ENCODE measurements around the gene SDK1. TPM values are rescaled to one million over a fixed set of nuclear protein-coding genes. Genes with fewer than 3 reads are reported as not detected.

The SDK1 gene
- total and polyA plus RNA-seq, 2 experiments from 2014 or later: 2.1 to 10.0 TPM

DNA sequence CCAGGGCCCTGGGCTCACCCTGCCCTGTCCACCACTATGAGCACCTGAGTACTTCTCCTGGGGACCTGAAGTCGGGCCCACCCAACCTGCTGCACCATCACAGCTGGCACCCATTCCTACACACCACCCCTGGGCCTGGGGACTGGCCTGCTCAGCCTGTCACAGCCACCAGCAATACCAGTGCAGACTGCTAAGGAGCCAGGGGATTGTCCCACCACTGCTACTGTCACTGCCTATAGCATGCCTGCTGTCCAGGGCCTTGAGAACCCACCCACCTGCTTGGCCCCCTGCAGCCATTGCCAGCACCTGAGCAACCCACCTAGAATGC lies 756.2 kb downstream of the SDK1 start:
- Mint-ChIP-seq H3K4me1 (no peaks in the 10 kb centered on the region; the same call in 2 of the 3 replicates), H3K4me3 (no peak overlapping the region), H3K9me3 (peaks cover 8% of the 10 kb centered on the region; the same call in 2 of the 3 replicates), H3K36me3 (ENCODE audit: low read depth) (peaks cover 15% of the 10 kb centered on the region; the same call in 2 of the 3 replicates), H3K27me3 (ENCODE audit: insufficient read depth, low read depth, poor library complexity) (peaks cover 8% of the 10 kb centered on the region), H3K27ac (no peak overlapping the region)
- no peak for ATAC-seq
- H3F3A ChIP-seq (replicated peaks; ENCODE audit: low read depth): no peaks in the 10 kb centered on the region
- H3K4me1 ChIP-seq (ENCODE audit: insufficient read depth): no peaks in the 10 kb centered on the region
- H3K4me3 ChIP-seq: no peak overlapping the region
- no peaks in the 10 kb centered on the region for H4K20me1 ChIP-seq (replicated peaks; ENCODE audit: insufficient read depth)
- H3K36me3 ChIP-seq (ENCODE audit: insufficient read depth): no peaks in the 10 kb centered on the region
- TF ChIP-seq ETS1 (IDR thresholded peaks at IDR 0.05): no peak
- TF ChIP-seq, protein P1, sequence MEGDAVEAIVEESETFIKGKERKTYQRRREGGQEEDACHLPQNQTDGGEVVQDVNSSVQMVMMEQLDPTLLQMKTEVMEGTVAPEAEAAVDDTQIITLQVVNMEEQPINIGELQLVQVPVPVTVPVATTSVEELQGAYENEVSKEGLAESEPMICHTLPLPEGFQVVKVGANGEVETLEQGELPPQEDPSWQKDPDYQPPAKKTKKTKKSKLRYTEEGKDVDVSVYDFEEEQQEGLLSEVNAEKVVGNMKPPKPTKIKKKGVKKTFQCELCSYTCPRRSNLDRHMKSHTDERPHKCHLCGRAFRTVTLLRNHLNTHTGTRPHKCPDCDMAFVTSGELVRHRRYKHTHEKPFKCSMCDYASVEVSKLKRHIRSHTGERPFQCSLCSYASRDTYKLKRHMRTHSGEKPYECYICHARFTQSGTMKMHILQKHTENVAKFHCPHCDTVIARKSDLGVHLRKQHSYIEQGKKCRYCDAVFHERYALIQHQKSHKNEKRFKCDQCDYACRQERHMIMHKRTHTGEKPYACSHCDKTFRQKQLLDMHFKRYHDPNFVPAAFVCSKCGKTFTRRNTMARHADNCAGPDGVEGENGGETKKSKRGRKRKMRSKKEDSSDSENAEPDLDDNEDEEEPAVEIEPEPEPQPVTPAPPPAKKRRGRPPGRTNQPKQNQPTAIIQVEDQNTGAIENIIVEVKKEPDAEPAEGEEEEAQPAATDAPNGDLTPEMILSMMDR (conservative IDR thresholded peaks at IDR 0.05; ENCODE audit: low read depth in 2 of 2): no peak
- TF ChIP-seq EZH2phosphoT487 (IDR thresholded peaks at IDR 0.05; ENCODE audit: unreplicated experiment): no peak
- no peak for TF ChIP-seq STAT1 (IDR thresholded peaks at IDR 0.05; ENCODE audit: unreplicated experiment)
- TF ChIP-seq, protein P2, sequence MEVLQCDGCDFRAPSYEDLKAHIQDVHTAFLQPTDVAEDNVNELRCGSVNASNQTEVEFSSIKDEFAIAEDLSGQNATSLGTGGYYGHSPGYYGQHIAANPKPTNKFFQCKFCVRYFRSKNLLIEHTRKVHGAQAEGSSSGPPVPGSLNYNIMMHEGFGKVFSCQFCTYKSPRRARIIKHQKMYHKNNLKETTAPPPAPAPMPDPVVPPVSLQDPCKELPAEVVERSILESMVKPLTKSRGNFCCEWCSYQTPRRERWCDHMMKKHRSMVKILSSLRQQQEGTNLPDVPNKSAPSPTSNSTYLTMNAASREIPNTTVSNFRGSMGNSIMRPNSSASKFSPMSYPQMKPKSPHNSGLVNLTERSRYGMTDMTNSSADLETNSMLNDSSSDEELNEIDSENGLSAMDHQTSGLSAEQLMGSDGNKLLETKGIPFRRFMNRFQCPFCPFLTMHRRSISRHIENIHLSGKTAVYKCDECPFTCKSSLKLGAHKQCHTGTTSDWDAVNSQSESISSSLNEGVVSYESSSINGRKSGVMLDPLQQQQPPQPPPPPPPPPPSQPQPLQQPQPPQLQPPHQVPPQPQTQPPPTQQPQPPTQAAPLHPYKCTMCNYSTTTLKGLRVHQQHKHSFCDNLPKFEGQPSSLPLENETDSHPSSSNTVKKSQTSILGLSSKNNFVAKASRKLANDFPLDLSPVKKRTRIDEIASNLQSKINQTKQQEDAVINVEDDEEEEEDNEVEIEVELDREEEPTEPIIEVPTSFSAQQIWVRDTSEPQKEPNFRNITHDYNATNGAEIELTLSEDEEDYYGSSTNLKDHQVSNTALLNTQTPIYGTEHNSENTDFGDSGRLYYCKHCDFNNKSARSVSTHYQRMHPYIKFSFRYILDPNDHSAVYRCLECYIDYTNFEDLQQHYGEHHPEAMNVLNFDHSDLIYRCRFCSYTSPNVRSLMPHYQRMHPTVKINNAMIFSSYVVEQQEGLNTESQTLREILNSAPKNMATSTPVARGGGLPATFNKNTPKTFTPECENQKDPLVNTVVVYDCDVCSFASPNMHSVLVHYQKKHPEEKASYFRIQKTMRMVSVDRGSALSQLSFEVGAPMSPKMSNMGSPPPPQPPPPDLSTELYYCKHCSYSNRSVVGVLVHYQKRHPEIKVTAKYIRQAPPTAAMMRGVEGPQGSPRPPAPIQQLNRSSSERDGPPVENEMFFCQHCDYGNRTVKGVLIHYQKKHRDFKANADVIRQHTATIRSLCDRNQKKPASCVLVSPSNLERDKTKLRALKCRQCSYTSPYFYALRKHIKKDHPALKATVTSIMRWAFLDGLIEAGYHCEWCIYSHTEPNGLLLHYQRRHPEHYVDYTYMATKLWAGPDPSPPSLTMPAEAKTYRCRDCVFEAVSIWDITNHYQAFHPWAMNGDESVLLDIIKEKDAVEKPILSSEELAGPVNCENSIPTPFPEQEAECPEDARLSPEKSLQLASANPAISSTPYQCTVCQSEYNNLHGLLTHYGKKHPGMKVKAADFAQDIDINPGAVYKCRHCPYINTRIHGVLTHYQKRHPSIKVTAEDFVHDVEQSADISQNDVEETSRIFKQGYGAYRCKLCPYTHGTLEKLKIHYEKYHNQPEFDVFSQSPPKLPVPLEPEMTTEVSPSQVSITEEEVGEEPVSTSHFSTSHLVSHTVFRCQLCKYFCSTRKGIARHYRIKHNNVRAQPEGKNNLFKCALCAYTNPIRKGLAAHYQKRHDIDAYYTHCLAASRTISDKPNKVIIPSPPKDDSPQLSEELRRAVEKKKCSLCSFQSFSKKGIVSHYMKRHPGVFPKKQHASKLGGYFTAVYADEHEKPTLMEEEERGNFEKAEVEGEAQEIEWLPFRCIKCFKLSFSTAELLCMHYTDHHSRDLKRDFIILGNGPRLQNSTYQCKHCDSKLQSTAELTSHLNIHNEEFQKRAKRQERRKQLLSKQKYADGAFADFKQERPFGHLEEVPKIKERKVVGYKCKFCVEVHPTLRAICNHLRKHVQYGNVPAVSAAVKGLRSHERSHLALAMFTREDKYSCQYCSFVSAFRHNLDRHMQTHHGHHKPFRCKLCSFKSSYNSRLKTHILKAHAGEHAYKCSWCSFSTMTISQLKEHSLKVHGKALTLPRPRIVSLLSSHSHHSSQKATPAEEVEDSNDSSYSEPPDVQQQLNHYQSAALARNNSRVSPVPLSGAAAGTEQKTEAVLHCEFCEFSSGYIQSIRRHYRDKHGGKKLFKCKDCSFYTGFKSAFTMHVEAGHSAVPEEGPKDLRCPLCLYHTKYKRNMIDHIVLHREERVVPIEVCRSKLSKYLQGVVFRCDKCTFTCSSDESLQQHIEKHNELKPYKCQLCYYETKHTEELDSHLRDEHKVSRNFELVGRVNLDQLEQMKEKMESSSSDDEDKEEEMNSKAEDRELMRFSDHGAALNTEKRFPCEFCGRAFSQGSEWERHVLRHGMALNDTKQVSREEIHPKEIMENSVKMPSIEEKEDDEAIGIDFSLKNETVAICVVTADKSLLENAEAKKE (CRISPR knock-in tag; IDR thresholded peaks at IDR 0.05): no peak
- no peak for TF ChIP-seq NANOG (IDR thresholded peaks at IDR 0.05; ENCODE audit: borderline replicate concordance)
- no peak for TF ChIP-seq JUNB (IDR thresholded peaks at IDR 0.05; ENCODE audit: unreplicated experiment)
- no peaks in the 10 kb centered on the region for H3K27me3 ChIP-seq (ENCODE audit: insufficient read depth)
- no peaks in the 10 kb centered on the region for H3K79me2 ChIP-seq (replicated peaks; ENCODE audit: insufficient read depth)
- no peak overlapping the region for H3K27ac ChIP-seq (ENCODE audit: low read depth)
- H3K4me2 ChIP-seq: no peak overlapping the region
- H3K9me2 ChIP-seq (ENCODE audit: insufficient read depth): no peaks in the 10 kb centered on the region
- DNase-seq (ENCODE audit: low spot score): no peak
- H2AFZ ChIP-seq: no peak overlapping the region

Data from GM23338 (cell line).